Osteocyte (in vitro differentiated cells): ENCODE results near the gene LRRC46. TPM values are rescaled to one million over a fixed set of nuclear protein-coding genes. Genes with fewer than 3 reads are reported as not detected.

Source experiments
- DNase-seq: peaks from one replicate; pipeline ENCODE4 v3.0.0; 2021; ENCODE audit warnings: mixed read lengths; ENCODE audit not compliant: unreplicated experiment; ENCODE audit errors: extremely low spot score
- H3K27ac Mint-ChIP-seq: one replicate; pipeline ENCODE4 v1.8.0; 2021; ENCODE audit warnings: mild to moderate bottlenecking, mixed read lengths; ENCODE audit not compliant: unreplicated experiment
- H3K27me3 Mint-ChIP-seq: one replicate; pipeline ENCODE4 v1.8.0; 2021; ENCODE audit warnings: mixed read lengths; ENCODE audit not compliant: unreplicated experiment
- H3K36me3 Mint-ChIP-seq: one replicate; pipeline ENCODE4 v1.8.0; 2021; ENCODE audit warnings: mixed read lengths; ENCODE audit not compliant: unreplicated experiment
- H3K4me1 Mint-ChIP-seq: one replicate; pipeline ENCODE4 v1.8.0; 2021; ENCODE audit warnings: mixed read lengths; ENCODE audit not compliant: unreplicated experiment
- H3K4me3 Mint-ChIP-seq: one replicate; pipeline ENCODE4 v1.8.0; 2021; ENCODE audit warnings: mild to moderate bottlenecking, moderate library complexity, mixed read lengths; ENCODE audit not compliant: unreplicated experiment
- H3K9me3 Mint-ChIP-seq: one replicate; pipeline ENCODE4 v1.8.0; 2021; ENCODE audit warnings: mixed read lengths; ENCODE audit not compliant: unreplicated experiment
- total RNA-seq: library from RNA; stranded (reverse); gene quantifications from 2 replicates; pipeline ENCODE4 v1.2.1, GENCODE V29; 2021
- TF ChIP-seq, protein P1 (sequence below): fragments of 200-600 bp; sonication (generic); IDR thresholded peaks from 2 replicates; pipeline ENCODE4 v1.5.0; 2021; ENCODE audit warnings: antibody characterized with exemption, mild to moderate bottlenecking, moderate library complexity

LRRC46 gene
- total RNA-seq, 1 donor from 2014 or later = 0.54 TPM

DNA sequence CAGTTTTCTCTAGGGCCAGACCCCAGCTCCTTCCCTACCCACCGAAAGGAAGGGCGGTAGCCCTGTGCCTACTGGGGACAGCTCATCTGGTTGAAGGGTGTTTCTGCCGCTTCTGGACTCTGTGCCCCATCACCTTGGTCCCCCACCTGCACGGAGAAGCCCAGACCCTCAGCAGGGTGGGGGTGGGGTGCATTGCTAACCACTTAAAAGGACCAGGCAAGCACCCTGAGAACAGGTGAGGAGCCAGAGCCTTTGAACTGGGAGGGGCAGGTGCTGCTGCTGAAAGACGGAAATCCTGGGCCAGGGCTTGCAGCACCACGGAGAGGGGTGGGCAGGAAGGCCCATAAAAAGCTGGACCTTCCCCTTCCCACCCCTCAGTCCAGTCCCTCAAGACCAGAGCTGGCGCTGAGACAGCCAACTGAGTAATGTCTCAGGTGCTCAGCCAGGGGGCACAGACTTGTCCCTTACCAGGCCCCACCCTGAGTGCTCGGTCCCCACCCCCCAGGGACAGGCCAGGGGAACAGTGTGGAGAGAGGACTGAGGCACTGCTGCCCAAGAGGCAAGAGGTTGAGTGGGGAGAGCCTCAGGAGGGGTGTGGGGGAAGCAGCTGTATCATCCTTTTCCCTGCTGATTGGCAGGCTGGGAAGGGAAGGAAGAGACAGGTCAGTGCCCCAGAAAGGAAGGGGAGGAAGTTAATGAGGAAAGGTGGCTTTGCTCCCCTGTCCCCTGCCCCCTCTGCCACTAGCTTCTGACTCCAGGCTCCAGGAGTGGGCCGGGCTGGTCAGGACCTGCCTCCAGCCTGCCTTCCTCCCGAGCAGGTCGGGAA lies 53.6 kb downstream of the LRRC46 start:
- peaks cover 2% of the 10 kb centered on the region for H3K27me3 Mint-ChIP-seq
- H3K4me1 Mint-ChIP-seq = peaks cover 2% of the 10 kb centered on the region
- TF ChIP-seq, protein P1, sequence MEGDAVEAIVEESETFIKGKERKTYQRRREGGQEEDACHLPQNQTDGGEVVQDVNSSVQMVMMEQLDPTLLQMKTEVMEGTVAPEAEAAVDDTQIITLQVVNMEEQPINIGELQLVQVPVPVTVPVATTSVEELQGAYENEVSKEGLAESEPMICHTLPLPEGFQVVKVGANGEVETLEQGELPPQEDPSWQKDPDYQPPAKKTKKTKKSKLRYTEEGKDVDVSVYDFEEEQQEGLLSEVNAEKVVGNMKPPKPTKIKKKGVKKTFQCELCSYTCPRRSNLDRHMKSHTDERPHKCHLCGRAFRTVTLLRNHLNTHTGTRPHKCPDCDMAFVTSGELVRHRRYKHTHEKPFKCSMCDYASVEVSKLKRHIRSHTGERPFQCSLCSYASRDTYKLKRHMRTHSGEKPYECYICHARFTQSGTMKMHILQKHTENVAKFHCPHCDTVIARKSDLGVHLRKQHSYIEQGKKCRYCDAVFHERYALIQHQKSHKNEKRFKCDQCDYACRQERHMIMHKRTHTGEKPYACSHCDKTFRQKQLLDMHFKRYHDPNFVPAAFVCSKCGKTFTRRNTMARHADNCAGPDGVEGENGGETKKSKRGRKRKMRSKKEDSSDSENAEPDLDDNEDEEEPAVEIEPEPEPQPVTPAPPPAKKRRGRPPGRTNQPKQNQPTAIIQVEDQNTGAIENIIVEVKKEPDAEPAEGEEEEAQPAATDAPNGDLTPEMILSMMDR = no peak
- no peak overlapping the region for H3K27ac Mint-ChIP-seq
- H3K4me3 Mint-ChIP-seq = no peak overlapping the region
- no peaks in the 10 kb centered on the region for H3K9me3 Mint-ChIP-seq
- no peak for DNase-seq
- no peaks in the 10 kb centered on the region for H3K36me3 Mint-ChIP-seq

Other genes with a start within 250 kb of the LRRC46 start
- gene KPNB1, start 181.8 kb upstream of the LRRC46 start, total RNA-seq = 301 and 304 TPM in 2 replicates
- gene TBKBP1, start 137.5 kb upstream of the LRRC46 start, total RNA-seq = 16.5 and 17.4 TPM in 2 replicates
- not detected in 2 replicates for gene TBX21, start 98.4 kb upstream of the LRRC46 start, total RNA-seq
- 16.8 and 18.0 TPM in 2 replicates for gene OSBPL7, start 9.9 kb upstream of the LRRC46 start, total RNA-seq
- 41.0 and 41.8 TPM in 2 replicates for gene MRPL10, start 129 bp upstream of the LRRC46 start, total RNA-seq
- 25.4 and 25.6 TPM in 2 replicates for gene SCRN2, start 9.6 kb downstream of the LRRC46 start, total RNA-seq
- 0.16 TPM in 1 of 2 replicates, not detected in the other for gene SP6, start 19.5 kb downstream of the LRRC46 start, total RNA-seq
- gene SP2, start 64.6 kb downstream of the LRRC46 start, total RNA-seq = 19.9 and 20.7 TPM in 2 replicates
- gene PNPO, start 109.9 kb downstream of the LRRC46 start, total RNA-seq = 9.0 and 9.2 TPM in 2 replicates
- gene PRR15L, start 126.2 kb downstream of the LRRC46 start, total RNA-seq = not detected in 2 replicates
- 136 and 148 TPM in 2 replicates for gene CDK5RAP3, start 139.4 kb downstream of the LRRC46 start, total RNA-seq
- 49.4 and 53.4 TPM in 2 replicates for gene COPZ2, start 206.1 kb downstream of the LRRC46 start, total RNA-seq
- gene NFE2L1, start 216.7 kb downstream of the LRRC46 start, total RNA-seq = 250 and 278 TPM in 2 replicates